HepG2 (cell line): ENCODE results near the gene SLC35B4. TPM values are rescaled to one million over a fixed set of nuclear protein-coding genes. Genes with fewer than 3 reads are reported as not detected.

Source experiments
- ETV6 ChIP-seq: sonication (generic); formaldehyde crosslinking; conservative IDR thresholded peaks from 2 replicates; pipeline ENCODE4 v1.4.0; 2020; ENCODE audit warnings: missing genetic modification reagents
- FOXC1 ChIP-seq: sonication (generic); formaldehyde crosslinking; IDR thresholded peaks from 2 replicates; pipeline ENCODE4 v1.8.0; 2022; ENCODE audit warnings: mild to moderate bottlenecking, missing genetic modification reagents, borderline replicate concordance
- GTF3A ChIP-seq: sonication (generic); formaldehyde crosslinking; conservative IDR thresholded peaks from 2 replicates; pipeline ENCODE4 v1.4.0; 2020; ENCODE audit warnings: mild to moderate bottlenecking, missing genetic modification reagents
- HNRNPK ChIP-seq: fragments of 200-400 bp; formaldehyde crosslinking; IDR thresholded peaks from 2 replicates; pipeline ENCODE4 v1.6.1; 2018; ENCODE audit warnings: low read length, low read depth, moderate library complexity, mild to moderate bottlenecking; ENCODE audit not compliant: poor library complexity, severe bottlenecking
- KDM5B ChIP-seq: sonication (generic); formaldehyde crosslinking; IDR thresholded peaks from 2 replicates; pipeline ENCODE4 v1.4.0; 2020; ENCODE audit warnings: missing genetic modification reagents, mild to moderate bottlenecking, borderline replicate concordance
- NPAS2 ChIP-seq: sonication (generic); formaldehyde crosslinking; IDR thresholded peaks from 2 replicates; pipeline ENCODE4 v1.8.0; 2022; ENCODE audit warnings: mild to moderate bottlenecking, missing genetic modification reagents, borderline replicate concordance
- NR2C2 ChIP-seq: sonication (generic); formaldehyde crosslinking; IDR thresholded peaks from 2 replicates; pipeline ENCODE4 v1.4.0; 2020; ENCODE audit warnings: missing genetic modification reagents, mild to moderate bottlenecking, moderate library complexity, borderline replicate concordance
- PPARG ChIP-seq: conservative IDR thresholded peaks from 2 replicates; pipeline ENCODE4 v1.6.1; 2016; ENCODE audit warnings: missing biosample characterization, missing genetic modification reagents
- RBM39 ChIP-seq: fragments of 200-400 bp; formaldehyde crosslinking; IDR thresholded peaks from one replicate; pipeline ENCODE4 v1.6.1; 2018; ENCODE audit warnings: antibody characterized with exemption, mild to moderate bottlenecking, low read depth, low read length; ENCODE audit not compliant: poor library complexity, severe bottlenecking
- TRIM24 ChIP-seq: sonication (generic); formaldehyde crosslinking; IDR thresholded peaks from 2 replicates; pipeline ENCODE4 v1.8.0; 2022; ENCODE audit warnings: mild to moderate bottlenecking, missing genetic modification reagents
- ZNF12 ChIP-seq: sonication (generic); formaldehyde crosslinking; IDR thresholded peaks from 2 replicates; pipeline ENCODE4 v1.5.0; 2020; ENCODE audit warnings: missing genetic modification reagents
- ZNF205 ChIP-seq: IDR thresholded peaks from 2 replicates; pipeline ENCODE4 v1.6.1; 2018; ENCODE audit warnings: missing biosample characterization, missing genetic modification reagents
- ZNF468 ChIP-seq: sonication (generic); formaldehyde crosslinking; IDR thresholded peaks from 2 replicates; pipeline ENCODE4 v1.8.0; 2022; ENCODE audit warnings: mild to moderate bottlenecking, moderate library complexity, missing genetic modification reagents
- ZNF496 ChIP-seq: sonication (generic); formaldehyde crosslinking; IDR thresholded peaks from 2 replicates; pipeline ENCODE4 v1.8.1; 2023; ENCODE audit warnings: mild to moderate bottlenecking, moderate library complexity, missing genetic modification reagents; ENCODE audit not compliant: insufficient replicate concordance
- ZNF557 ChIP-seq: sonication (generic); formaldehyde crosslinking; IDR thresholded peaks from 2 replicates; pipeline ENCODE4 v1.4.0; 2020; ENCODE audit warnings: missing genetic modification reagents
- ZNF674 ChIP-seq: sonication (generic); formaldehyde crosslinking; IDR thresholded peaks from 2 replicates; pipeline ENCODE4 v1.5.0; 2020; ENCODE audit warnings: low read depth, mild to moderate bottlenecking, missing genetic modification reagents
- polyA plus RNA-seq, 8 experiments: library from polyadenylated mRNA; depleted of rRNA in 3 of 8; stranded (reverse) in 7 of 8; unstranded in 1 of 8; fragments of >200 nt; fragmentation: Illumina TruSeq in 4 of 8; extraction: Trizol in 4 of 8; gene quantifications; 2 replicates each; pipeline versions ENCODE4 v1.2.1 to v1.2.3, GENCODE V29; 2011 to 2016; ENCODE audit warnings: low read depth in 4 of 8, missing spikeins in 1 of 8, mixed read lengths in 1 of 8; ENCODE audit not compliant: insufficient read depth in 1 of 8
- total RNA-seq, 5 experiments: library from RNA; depleted of rRNA; stranded (reverse); fragments of >200 nt; fragmentation: Illumina TruSeq; extraction: Trizol; gene quantifications; 2 replicates each; pipeline ENCODE4 v1.2.3, GENCODE V29; 2016; ENCODE audit warnings: low read depth in 1 of 5
- TF ChIP-seq, protein P1 (sequence below): sonication (generic); formaldehyde crosslinking; IDR thresholded peaks from 2 replicates; pipeline ENCODE4 v1.8.1; 2023; ENCODE audit warnings: missing genetic modification reagents, mild to moderate bottlenecking, borderline replicate concordance
- TF ChIP-seq, protein P2 (sequence below): sonication (generic); formaldehyde crosslinking; IDR thresholded peaks from 2 replicates; pipeline ENCODE4 v1.5.0; 2020; ENCODE audit warnings: missing genetic modification reagents
- TF ChIP-seq, protein P3 (sequence below): sonication (generic); formaldehyde crosslinking; IDR thresholded peaks from 2 replicates; pipeline ENCODE4 v1.4.0; 2020; ENCODE audit warnings: missing genetic modification reagents, mild to moderate bottlenecking, borderline replicate concordance
- TF ChIP-seq, protein P4 (sequence below): sonication (generic); formaldehyde crosslinking; IDR thresholded peaks from 2 replicates; pipeline ENCODE4 v1.5.0; 2020; ENCODE audit warnings: mild to moderate bottlenecking, missing genetic modification reagents

Gene SLC35B4
- total and polyA plus RNA-seq, 2 of the 13 experiments (the other 11 are each of a cell fraction or from before 2014, with no cell fraction given) = 17.1 to 17.8 TPM

DNA sequence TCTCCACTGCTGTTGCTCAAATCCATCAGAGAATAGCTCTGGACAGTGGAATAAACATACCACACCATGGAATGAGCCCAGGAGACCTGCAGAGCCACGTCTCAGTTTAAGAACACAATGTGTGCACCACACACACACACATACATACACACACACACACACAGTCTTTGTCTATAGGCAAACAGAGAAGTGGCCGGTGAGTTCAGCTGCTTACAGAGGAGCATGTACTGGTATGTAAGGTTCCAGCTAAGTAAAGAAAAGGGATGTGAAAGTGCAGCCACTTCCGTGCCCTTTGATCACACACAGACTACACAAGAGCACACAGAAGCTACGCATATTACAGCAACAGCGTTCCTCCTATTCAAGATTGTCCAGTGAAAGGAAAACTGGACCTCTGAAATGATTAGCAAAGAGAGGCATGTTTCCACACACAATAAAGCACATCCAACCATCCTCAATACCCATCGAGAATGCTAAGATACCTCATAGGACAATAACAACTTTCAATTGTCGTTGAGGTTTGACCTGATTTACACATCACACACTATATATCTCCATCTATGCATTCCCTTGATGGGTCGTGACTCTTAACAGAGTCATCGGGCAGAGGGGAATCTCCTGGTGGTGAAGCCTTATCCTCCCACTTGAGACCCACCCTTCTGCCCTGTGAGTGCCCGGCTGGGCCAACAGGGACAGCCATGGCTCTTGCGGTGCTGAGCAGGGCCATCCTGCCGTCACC lies 23.6 kb downstream of the SLC35B4 start (continued):
- TF ChIP-seq GTF3A (CRISPR knock-in tag) = no peak
- TF ChIP-seq ZNF205 = no peak
- TF ChIP-seq NR2C2 (CRISPR knock-in tag) = no peak
- no peak for TF ChIP-seq NPAS2
- TF ChIP-seq, protein P1, sequence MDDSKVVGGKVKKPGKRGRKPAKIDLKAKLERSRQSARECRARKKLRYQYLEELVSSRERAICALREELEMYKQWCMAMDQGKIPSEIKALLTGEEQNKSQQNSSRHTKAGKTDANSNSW = no peak
- TF ChIP-seq, protein P2, sequence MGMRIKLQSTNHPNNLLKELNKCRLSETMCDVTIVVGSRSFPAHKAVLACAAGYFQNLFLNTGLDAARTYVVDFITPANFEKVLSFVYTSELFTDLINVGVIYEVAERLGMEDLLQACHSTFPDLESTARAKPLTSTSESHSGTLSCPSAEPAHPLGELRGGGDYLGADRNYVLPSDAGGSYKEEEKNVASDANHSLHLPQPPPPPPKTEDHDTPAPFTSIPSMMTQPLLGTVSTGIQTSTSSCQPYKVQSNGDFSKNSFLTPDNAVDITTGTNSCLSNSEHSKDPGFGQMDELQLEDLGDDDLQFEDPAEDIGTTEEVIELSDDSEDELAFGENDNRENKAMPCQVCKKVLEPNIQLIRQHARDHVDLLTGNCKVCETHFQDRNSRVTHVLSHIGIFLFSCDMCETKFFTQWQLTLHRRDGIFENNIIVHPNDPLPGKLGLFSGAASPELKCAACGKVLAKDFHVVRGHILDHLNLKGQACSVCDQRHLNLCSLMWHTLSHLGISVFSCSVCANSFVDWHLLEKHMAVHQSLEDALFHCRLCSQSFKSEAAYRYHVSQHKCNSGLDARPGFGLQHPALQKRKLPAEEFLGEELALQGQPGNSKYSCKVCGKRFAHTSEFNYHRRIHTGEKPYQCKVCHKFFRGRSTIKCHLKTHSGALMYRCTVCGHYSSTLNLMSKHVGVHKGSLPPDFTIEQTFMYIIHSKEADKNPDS (CRISPR knock-in tag) = no peak
- TF ChIP-seq HNRNPK = no peak
- no peak for TF ChIP-seq RBM39
- no peak for TF ChIP-seq ZNF496 (CRISPR knock-in tag)
- no peak for TF ChIP-seq ZNF674 (CRISPR knock-in tag)
- TF ChIP-seq ZNF12 (CRISPR knock-in tag) = peak; percentile 26; the same call in 1 of the 2 replicates
- TF ChIP-seq, protein P3, sequence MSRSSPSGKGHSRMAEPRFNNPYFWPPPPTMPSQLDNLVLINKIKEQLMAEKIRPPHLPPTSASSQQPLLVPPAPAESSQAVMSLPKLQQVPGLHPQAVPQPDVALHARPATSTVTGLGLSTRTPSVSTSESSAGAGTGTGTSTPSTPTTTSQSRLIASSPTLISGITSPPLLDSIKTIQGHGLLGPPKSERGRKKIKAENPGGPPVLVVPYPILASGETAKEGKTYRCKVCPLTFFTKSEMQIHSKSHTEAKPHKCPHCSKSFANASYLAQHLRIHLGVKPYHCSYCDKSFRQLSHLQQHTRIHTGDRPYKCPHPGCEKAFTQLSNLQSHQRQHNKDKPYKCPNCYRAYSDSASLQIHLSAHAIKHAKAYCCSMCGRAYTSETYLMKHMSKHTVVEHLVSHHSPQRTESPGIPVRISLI (CRISPR knock-in tag) = no peak
- no peak for TF ChIP-seq ZNF557 (CRISPR knock-in tag)
- no peak for TF ChIP-seq KDM5B (CRISPR knock-in tag)
- no peak for TF ChIP-seq FOXC1 (CRISPR knock-in tag)
- no peak for TF ChIP-seq ETV6
- TF ChIP-seq ZNF468 = no peak
- 0 out of 2 replicates have a peak, but pooled peaks have one; percentile 14 for TF ChIP-seq PPARG
- TF ChIP-seq TRIM24 (CRISPR knock-in tag) = 0 out of 2 replicates have a peak, but pooled peaks have one; percentile 40
- TF ChIP-seq, protein P4, sequence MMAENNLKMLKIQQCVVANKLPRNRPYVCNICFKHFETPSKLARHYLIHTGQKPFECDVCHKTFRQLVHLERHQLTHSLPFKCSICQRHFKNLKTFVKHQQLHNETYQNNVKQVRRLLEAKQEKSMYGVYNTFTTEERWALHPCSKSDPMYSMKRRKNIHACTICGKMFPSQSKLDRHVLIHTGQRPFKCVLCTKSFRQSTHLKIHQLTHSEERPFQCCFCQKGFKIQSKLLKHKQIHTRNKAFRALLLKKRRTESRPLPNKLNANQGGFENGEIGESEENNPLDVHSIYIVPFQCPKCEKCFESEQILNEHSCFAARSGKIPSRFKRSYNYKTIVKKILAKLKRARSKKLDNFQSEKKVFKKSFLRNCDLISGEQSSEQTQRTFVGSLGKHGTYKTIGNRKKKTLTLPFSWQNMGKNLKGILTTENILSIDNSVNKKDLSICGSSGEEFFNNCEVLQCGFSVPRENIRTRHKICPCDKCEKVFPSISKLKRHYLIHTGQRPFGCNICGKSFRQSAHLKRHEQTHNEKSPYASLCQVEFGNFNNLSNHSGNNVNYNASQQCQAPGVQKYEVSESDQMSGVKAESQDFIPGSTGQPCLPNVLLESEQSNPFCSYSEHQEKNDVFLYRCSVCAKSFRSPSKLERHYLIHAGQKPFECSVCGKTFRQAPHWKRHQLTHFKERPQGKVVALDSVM = no peak
